HCT116 (cell line): ENCODE measurements around the gene ZP1. TPM values are rescaled to one million over a fixed set of nuclear protein-coding genes. Genes with fewer than 3 reads are reported as not detected.

Experiments
- ATAC-seq: fragments of 200-7000 bp; cut with Tn5 transposase; 2 replicates; pipeline ENCODE4 v1.9.1; 2020; ENCODE audit warnings: mild to moderate bottlenecking, moderate library complexity
- BruUV-seq: library from RNA; stranded (reverse); fragments of 400-500 nt; replicated peaks from 2 replicates; lab custom pipeline; 2021; lab: Mats Ljungman, UMichigan
- CTCF ChIA-PET: fragments of 300-600 bp; sonication (Branson Sonifier 250); formaldehyde crosslinking; loops from one replicate; lab custom pipeline; 2021; ENCODE audit warnings: antibody characterized with exemption; lab: Charles Lee
- POLR2A ChIA-PET: fragments of 300-600, 350-600 bp; sonication (Branson Sonifier 250); formaldehyde crosslinking; loops from one replicate; lab custom pipeline; 2021; ENCODE audit warnings: antibody characterized with exemption; lab: Charles Lee
- RAD21 ChIA-PET, 2 experiments: fragments of 300-600 bp; sonication (Branson Sonifier 250); formaldehyde crosslinking; loops; one replicate each; lab custom pipeline; 2023; ENCODE audit warnings: low total read pairs in 2 of 2; ENCODE audit not compliant: uncharacterized antibody in 2 of 2, unreplicated experiment in 2 of 2, low non-redundant PET in 1 of 2; lab: Charles Lee
- DNase-seq: peaks from one replicate; pipeline ENCODE4 v3.0.0-alpha.2; 2010; ENCODE audit warnings: low read depth, low spot score
- H2AFZ ChIP-seq: fragments of 200-600 bp; shearing (Covaris generic), sonication (generic); 2 replicates; pipeline ENCODE4 v1.6.1; 2017; ENCODE audit warnings: low read depth, mixed run types, mixed read lengths, antibody characterized with exemption, low read length; ENCODE audit not compliant: poor library complexity, severe bottlenecking
- H3K27ac ChIP-seq: 2 replicates; pipeline ENCODE4 v1.5.1; 2012; ENCODE audit warnings: low read depth, low read length
- H3K27me3 ChIP-seq: fragments of 200-600 bp; sonication (generic); 2 replicates; pipeline ENCODE4 v1.6.1; 2016; ENCODE audit warnings: mixed run types, low read length, mixed read lengths; ENCODE audit not compliant: insufficient read depth
- H3K36me3 ChIP-seq, 2 experiments: fragments of 200-500 bp in 1 of 2; fragments of 200-600 bp in 1 of 2; sonication (Bioruptor generic) in 1 of 2; sonication (generic) in 1 of 2; 2 replicates each; pipeline versions ENCODE4 v1.5.1 to v1.6.1; 2014 to 2016; ENCODE audit warnings: low read length in 2 of 2, inconsistent platforms in 1 of 2, mixed read lengths in 1 of 2, mixed run types in 1 of 2; ENCODE audit not compliant: insufficient read depth in 2 of 2, control insufficient read depth in 1 of 2
- H3K4me1 ChIP-seq, 2 experiments: fragments of 200-600 bp in 1 of 2; sonication (generic) in 1 of 2; 2 replicates each; pipeline versions ENCODE4 v1.5.1 to v1.6.1; 2012 to 2017; ENCODE audit warnings: low read length in 2 of 2, inconsistent platforms in 1 of 2, mild to moderate bottlenecking in 1 of 2, mixed read lengths in 1 of 2, mixed run types in 1 of 2, moderate library complexity in 1 of 2; ENCODE audit not compliant: insufficient read depth in 2 of 2, control insufficient read depth in 1 of 2
- H3K4me2 ChIP-seq: fragments of 200-600 bp; sonication (generic); 2 replicates; pipeline ENCODE4 v1.6.1; 2017; ENCODE audit warnings: mixed run types, low read length, mixed read lengths
- H3K4me3 ChIP-seq, 2 experiments: fragments of 200-600 bp in 1 of 2; sonication (generic) in 1 of 2; replicated peaks in 1 of 2; 2 replicates each; pipeline ENCODE4 v1.5.1; 2011 to 2016; ENCODE audit warnings: low read length in 2 of 2, control low read depth in 1 of 2, low read depth in 1 of 2, mild to moderate bottlenecking in 1 of 2, mixed read lengths in 1 of 2, mixed run types in 1 of 2
- H3K79me2 ChIP-seq: fragments of 200-600 bp; sonication (generic); 2 replicates; pipeline ENCODE4 v1.6.1; 2017; ENCODE audit warnings: mild to moderate bottlenecking, mixed run types, low read length, moderate library complexity, mixed read lengths; ENCODE audit not compliant: insufficient read depth
- H3K9ac ChIP-seq: fragments of 200-600 bp; sonication (generic); 2 replicates; pipeline ENCODE4 v1.6.1; 2016; ENCODE audit warnings: low read length, mixed read lengths
- H3K9me2 ChIP-seq: fragments of 200-600 bp; sonication (generic), shearing (Covaris generic); 2 replicates; pipeline ENCODE4 v1.6.1; 2017; ENCODE audit warnings: mixed run types, mild to moderate bottlenecking, moderate library complexity; ENCODE audit not compliant: insufficient read depth
- H3K9me3 ChIP-seq, 2 experiments: fragments of 200-500 bp in 1 of 2; fragments of 200-600 bp in 1 of 2; sonication (Bioruptor generic) in 1 of 2; sonication (generic) in 1 of 2; 2 replicates each; pipeline ENCODE4 v1.6.1; 2014 to 2017; ENCODE audit warnings: low read length in 2 of 2, mixed read lengths in 2 of 2, inconsistent platforms in 1 of 2, low read depth in 1 of 2, mild to moderate bottlenecking in 1 of 2, mixed run types in 1 of 2, moderate library complexity in 1 of 2; ENCODE audit not compliant: control insufficient read depth in 1 of 2, insufficient read depth in 1 of 2
- H4K20me1 ChIP-seq: fragments of 200-600 bp; sonication (generic), shearing (Covaris generic); 2 replicates; pipeline ENCODE4 v1.6.1; 2017; ENCODE audit warnings: mixed run types, mild to moderate bottlenecking, moderate library complexity; ENCODE audit not compliant: insufficient read depth
- ATF3 ChIP-seq: IDR thresholded peaks from 2 replicates; pipeline ENCODE4 v1.6.1; 2012
- CBX3 ChIP-seq: IDR thresholded peaks from 2 replicates; pipeline ENCODE4 v1.6.1; 2012; ENCODE audit warnings: low read depth
- CEBPB ChIP-seq: IDR thresholded peaks from 2 replicates; pipeline ENCODE4 v1.6.1; 2012; ENCODE audit warnings: low read depth
- CTCF ChIP-seq, 3 experiments: fragments of 200-600 bp in 1 of 3; sonication (generic) in 1 of 3; IDR thresholded peaks in 2 of 3; conservative IDR thresholded peaks in 1 of 3; 2 replicates each; pipeline ENCODE4 v1.5.1; 2012 to 2017; ENCODE audit warnings: low read depth in 2 of 3, low read length in 2 of 3, antibody characterized with exemption in 1 of 3, borderline replicate concordance in 1 of 3, control low read depth in 1 of 3, mild to moderate bottlenecking in 1 of 3, mixed read lengths in 1 of 3, mixed run types in 1 of 3, moderate library complexity in 1 of 3; ENCODE audit not compliant: insufficient read depth in 1 of 3
- EGR1 ChIP-seq: IDR thresholded peaks from 2 replicates; pipeline ENCODE4 v1.6.1; 2012; ENCODE audit warnings: low read depth
- ELF1 ChIP-seq: IDR thresholded peaks from 2 replicates; pipeline ENCODE4 v1.6.1; 2012; ENCODE audit warnings: low read depth, borderline replicate concordance
- EZH2 ChIP-seq: fragments of 200-600 bp; sonication (generic); IDR thresholded peaks from 2 replicates; pipeline ENCODE4 v1.6.1; 2017; ENCODE audit warnings: antibody characterized with exemption, mixed run types
- EZH2phosphoT487 ChIP-seq: fragments of 200-600 bp; IDR thresholded peaks from 2 replicates; pipeline ENCODE4 v1.6.1; 2018; ENCODE audit warnings: antibody characterized with exemption, borderline replicate concordance
- FOSL1 ChIP-seq: IDR thresholded peaks from 2 replicates; pipeline ENCODE4 v1.6.1; 2012; ENCODE audit warnings: low read depth
- MAX ChIP-seq: IDR thresholded peaks from 2 replicates; pipeline ENCODE4 v1.6.1; 2012
- POLR2AphosphoS5 ChIP-seq: IDR thresholded peaks from 2 replicates; pipeline ENCODE4 v1.6.1; 2011; ENCODE audit warnings: mild to moderate bottlenecking, low read depth, low read length, moderate library complexity
- REST ChIP-seq: IDR thresholded peaks from 2 replicates; pipeline ENCODE4 v1.6.1; 2012; ENCODE audit warnings: low read depth
- SIN3A ChIP-seq: IDR thresholded peaks from 2 replicates; pipeline ENCODE4 v1.6.1; 2012; ENCODE audit warnings: low read depth
- SP1 ChIP-seq: IDR thresholded peaks from 2 replicates; pipeline ENCODE4 v1.6.1; 2012; ENCODE audit warnings: low read depth
- SRF ChIP-seq: IDR thresholded peaks from 2 replicates; pipeline ENCODE4 v1.6.1; 2012; ENCODE audit warnings: low read depth
- TCF7L2 ChIP-seq: IDR thresholded peaks from 2 replicates; pipeline ENCODE4 v1.7.0; 2011; ENCODE audit warnings: borderline replicate concordance, inconsistent platforms; ENCODE audit not compliant: insufficient read depth, insufficient read length; ENCODE audit errors: extremely low read depth
- YY1 ChIP-seq: IDR thresholded peaks from 2 replicates; pipeline ENCODE4 v1.6.1; 2011; ENCODE audit warnings: low read length, low read depth, moderate library complexity, mild to moderate bottlenecking; ENCODE audit not compliant: insufficient replicate concordance; ENCODE audit errors: extremely low read depth
- ZBTB33 ChIP-seq: IDR thresholded peaks from 2 replicates; pipeline ENCODE4 v1.6.1; 2011; ENCODE audit warnings: mild to moderate bottlenecking, low read length, moderate library complexity; ENCODE audit not compliant: insufficient replicate concordance; ENCODE audit errors: extremely low read depth
- ZFX ChIP-seq: fragments of 450-650 bp; IDR thresholded peaks from 2 replicates; pipeline ENCODE4 v1.6.1; 2017
- ZNF274 ChIP-seq: fragments of 200-500 bp; sonication (Bioruptor generic); IDR thresholded peaks from 2 replicates; pipeline ENCODE4 v1.6.1; 2014; ENCODE audit warnings: mild to moderate bottlenecking, low read depth, low read length, inconsistent platforms
- intact Hi-C: fragments of 100-400 bp; cut with micrococcal nuclease; formaldehyde crosslinking; loops from 2 replicates; pipeline ENCODE4 v1.10.0; 2022
- total RNA-seq: library from RNA; stranded (reverse); gene quantifications from one replicate; pipeline ENCODE4 v1.2.1, GENCODE V29; 2021; ENCODE audit not compliant: unreplicated experiment

ZP1 gene
- total RNA-seq, 1 experiment from 2014 or later, result not detected

- no peak overlapping the region for H2AFZ ChIP-seq
- no peak overlapping the region for H3K4me3 ChIP-seq
- no peaks in the 10 kb centered on the region for H3K9me2 ChIP-seq
- no peaks in the 10 kb centered on the region for H3K27me3 ChIP-seq
- peaks cover 0 to 1% of the 10 kb centered on the region in 2 experiments; a peak in 1 of 4 replicates for H3K36me3 ChIP-seq
- TF ChIP-seq MAX (no peak), CTCF (IDR thresholded peaks at IDR 0.05 in 2 of 3, conservative IDR thresholded peaks at IDR 0.05 in 1 of 3; ENCODE audit: borderline replicate concordance in 1 of 3, insufficient read depth in 1 of 3, low read depth in 2 of 3, low read length in 2 of 3) (no peak), EZH2 (no peak), FOSL1 (no peak), REST (no peak), SIN3A (no peak), YY1 (no peak), ZFX (no peak), ATF3 (no peak), POLR2AphosphoS5 (no peak), EZH2phosphoT487 (no peak), TCF7L2 (no peak), ELF1 (no peak), SP1 (no peak), ZNF274 (no peak), EGR1 (no peak), CEBPB (no peak), SRF (no peak), ZBTB33 (no peak), CBX3 (no peak)
- ChIA-PET RAD21 (no interaction called here), POLR2A (no interaction called here), CTCF (no interaction called here)
- H3K79me2 ChIP-seq, result peaks cover 26% of the 10 kb centered on the region
- no TSS peak for BruUV-seq
- no peak overlapping the region for H3K9ac ChIP-seq
- no peak overlapping the region for H3K4me2 ChIP-seq
- intact Hi-C loops, result no loop called here
- ATAC-seq (no peak), DNase-seq (no peak)
- peaks cover 16 to 29% of the 10 kb centered on the region in 2 experiments for H3K4me1 ChIP-seq
- no peaks in the 10 kb centered on the region for H4K20me1 ChIP-seq
- H3K27ac ChIP-seq, result no peak overlapping the region
- no peaks in the 10 kb centered on the region for H3K9me3 ChIP-seq
Measured at GRCh38 chr11:60908803-60909202, 41.5 kb downstream of the ZP1 start.
